Measurements from ENCODE around the gene C16orf92. TPM values are rescaled to one million over a fixed set of nuclear protein-coding genes. Genes with fewer than 3 reads are reported as not detected.

C16orf92 gene
- total RNA-seq, 1 experiment from 2014 or later, result not detected

DNA sequence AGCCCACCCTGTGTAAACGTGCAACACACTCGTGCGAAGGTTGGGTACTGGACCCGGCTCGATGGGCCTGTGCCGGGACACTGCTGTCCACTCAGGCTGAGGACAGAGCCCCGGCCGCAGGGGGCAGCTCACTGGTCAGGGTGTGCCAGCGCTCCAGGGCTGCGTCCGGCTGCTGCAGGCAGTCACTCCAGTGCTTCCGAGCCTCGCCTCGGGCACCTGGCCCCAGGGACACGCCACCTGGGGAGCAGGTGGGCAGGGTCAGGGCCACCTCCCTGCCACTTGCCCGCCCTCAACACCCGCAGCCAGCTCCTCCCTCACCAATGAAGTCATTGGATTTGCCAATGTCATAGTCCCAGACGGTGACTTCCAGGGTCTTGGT, 16.9 kb upstream of the C16orf92 start:
- peaks cover 15% of the 10 kb centered on the region for H3K4me1 Mint-ChIP-seq
- peaks cover 11% of the 10 kb centered on the region for H3K27me3 Mint-ChIP-seq (ENCODE audit: low read depth)
- TF ChIP-seq SOX15 (CRISPR knock-in tag; IDR thresholded peaks at IDR 0.05) (no peak), E2F5 (CRISPR knock-in tag; IDR thresholded peaks at IDR 0.05) (no peak), NFATC4 (CRISPR knock-in tag; IDR thresholded peaks at IDR 0.05) (no peak), ZNF121 (CRISPR knock-in tag; IDR thresholded peaks at IDR 0.05) (no peak)
- TF ChIP-seq, protein P1, sequence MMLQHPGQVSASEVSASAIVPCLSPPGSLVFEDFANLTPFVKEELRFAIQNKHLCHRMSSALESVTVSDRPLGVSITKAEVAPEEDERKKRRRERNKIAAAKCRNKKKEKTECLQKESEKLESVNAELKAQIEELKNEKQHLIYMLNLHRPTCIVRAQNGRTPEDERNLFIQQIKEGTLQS (CRISPR knock-in tag; conservative IDR thresholded peaks at IDR 0.05), result no peak
- no peak overlapping the region for H3K27ac Mint-ChIP-seq
- H3K9me3 Mint-ChIP-seq, result no peaks in the 10 kb centered on the region
- ChIA-PET POLR2A (no interaction called here), CTCF (interaction anchor here (0.6 to 2.4 kb wide), 15 partner anchors 8 to 315 kb away, joined by 3 to 24 read pairs (median 4); partner anchors contain the start of genes KIF22, PAGR1, TAOK2 and TLCD3B)
- H3K4me3 Mint-ChIP-seq, result no peak overlapping the region
- DNase-seq (ENCODE audit: low spot score) (no peak), ATAC-seq (no peak)
- peaks cover 9% of the 10 kb centered on the region for H3K36me3 Mint-ChIP-seq

DNA sequence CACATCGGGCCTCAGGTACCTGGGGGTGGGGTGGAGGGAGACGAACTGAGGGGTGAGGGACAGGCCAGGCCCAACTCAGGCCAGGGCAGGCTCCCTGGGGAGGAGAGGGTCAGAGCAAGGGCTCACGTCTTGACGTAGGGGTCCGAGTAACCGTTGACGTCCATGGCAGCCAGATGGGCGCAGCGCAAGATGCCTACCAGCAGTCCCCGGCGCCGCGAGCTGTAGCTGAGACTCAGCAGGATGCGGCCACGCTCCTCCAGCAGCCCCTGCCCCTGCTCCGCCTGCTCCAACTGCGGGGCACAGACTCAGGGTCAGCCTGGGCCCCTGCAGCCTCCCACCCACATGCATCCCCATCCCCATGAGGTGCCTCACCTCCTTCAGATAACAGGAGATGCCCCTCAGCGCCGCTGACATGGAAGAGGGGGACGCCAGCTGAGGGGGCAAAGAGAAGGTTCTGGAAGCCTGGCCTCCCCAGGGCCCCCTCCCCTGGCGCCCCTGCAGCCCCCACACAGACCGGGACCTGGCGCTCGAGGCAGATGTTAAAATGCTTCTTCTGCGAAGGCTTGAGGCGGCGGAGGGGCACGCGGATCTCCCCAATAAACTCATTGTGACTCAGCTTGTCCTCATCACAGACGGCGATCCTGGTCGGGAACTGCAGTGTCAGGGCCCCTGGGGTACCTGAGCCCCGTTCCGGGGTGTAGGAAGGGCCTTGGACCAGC, 16.2 kb upstream of the C16orf92 start:
- TF ChIP-seq ZNF121 (CRISPR knock-in tag; IDR thresholded peaks at IDR 0.05), result no peak
- TF ChIP-seq, protein P2, sequence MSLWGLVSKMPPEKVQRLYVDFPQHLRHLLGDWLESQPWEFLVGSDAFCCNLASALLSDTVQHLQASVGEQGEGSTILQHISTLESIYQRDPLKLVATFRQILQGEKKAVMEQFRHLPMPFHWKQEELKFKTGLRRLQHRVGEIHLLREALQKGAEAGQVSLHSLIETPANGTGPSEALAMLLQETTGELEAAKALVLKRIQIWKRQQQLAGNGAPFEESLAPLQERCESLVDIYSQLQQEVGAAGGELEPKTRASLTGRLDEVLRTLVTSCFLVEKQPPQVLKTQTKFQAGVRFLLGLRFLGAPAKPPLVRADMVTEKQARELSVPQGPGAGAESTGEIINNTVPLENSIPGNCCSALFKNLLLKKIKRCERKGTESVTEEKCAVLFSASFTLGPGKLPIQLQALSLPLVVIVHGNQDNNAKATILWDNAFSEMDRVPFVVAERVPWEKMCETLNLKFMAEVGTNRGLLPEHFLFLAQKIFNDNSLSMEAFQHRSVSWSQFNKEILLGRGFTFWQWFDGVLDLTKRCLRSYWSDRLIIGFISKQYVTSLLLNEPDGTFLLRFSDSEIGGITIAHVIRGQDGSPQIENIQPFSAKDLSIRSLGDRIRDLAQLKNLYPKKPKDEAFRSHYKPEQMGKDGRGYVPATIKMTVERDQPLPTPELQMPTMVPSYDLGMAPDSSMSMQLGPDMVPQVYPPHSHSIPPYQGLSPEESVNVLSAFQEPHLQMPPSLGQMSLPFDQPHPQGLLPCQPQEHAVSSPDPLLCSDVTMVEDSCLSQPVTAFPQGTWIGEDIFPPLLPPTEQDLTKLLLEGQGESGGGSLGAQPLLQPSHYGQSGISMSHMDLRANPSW (CRISPR knock-in tag; conservative IDR thresholded peaks at IDR 0.05; ENCODE audit: low read depth), result no peak
- TF ChIP-seq TP53 (CRISPR knock-in tag; IDR thresholded peaks at IDR 0.05), result no peak
- no peak for TF ChIP-seq EMX1 (CRISPR knock-in tag; IDR thresholded peaks at IDR 0.05)
- Mint-ChIP-seq H3K9me3 (no peaks in the 10 kb centered on the region), H3K36me3 (peaks cover 8% of the 10 kb centered on the region), H3K27me3 (ENCODE audit: low read depth) (peaks cover 15% of the 10 kb centered on the region), H3K4me3 (no peak overlapping the region), H3K27ac (peak overlapping the region; percentile 70; the same call in 1 of the 2 replicates), H3K4me1 (peaks cover 16% of the 10 kb centered on the region)
- ChIA-PET POLR2A (no interaction called here), CTCF (interaction anchor here (0.6 to 1.5 kb wide), 5 partner anchors 25 to 217 kb away, joined by 3 to 10 read pairs (median 5); partner anchors contain the start of gene KIF22)
- ATAC-seq, result no peak
- DNase-seq (ENCODE audit: low spot score), result no peak

GRCh38 chr16:30007378-30007895, 15.6 kb upstream of the C16orf92 start:
- peaks cover 18% of the 10 kb centered on the region for H3K4me1 Mint-ChIP-seq
- ChIA-PET POLR2A (no interaction called here), CTCF (interaction anchor here (0.9 to 1.6 kb wide), 3 partner anchors 25 to 48 kb away, joined by 3 to 10 read pairs (median 3); no protein-coding TSS in a partner anchor)
- H3K27me3 Mint-ChIP-seq (ENCODE audit: low read depth), result peaks cover 21% of the 10 kb centered on the region
- no peak overlapping the region for H3K4me3 Mint-ChIP-seq
- no peak for TF ChIP-seq TEAD1 (CRISPR knock-in tag; IDR thresholded peaks at IDR 0.05)
- TF ChIP-seq IRF2 (CRISPR knock-in tag; IDR thresholded peaks at IDR 0.05; ENCODE audit: borderline replicate concordance, low read depth), result no peak
- TF ChIP-seq, protein P3, sequence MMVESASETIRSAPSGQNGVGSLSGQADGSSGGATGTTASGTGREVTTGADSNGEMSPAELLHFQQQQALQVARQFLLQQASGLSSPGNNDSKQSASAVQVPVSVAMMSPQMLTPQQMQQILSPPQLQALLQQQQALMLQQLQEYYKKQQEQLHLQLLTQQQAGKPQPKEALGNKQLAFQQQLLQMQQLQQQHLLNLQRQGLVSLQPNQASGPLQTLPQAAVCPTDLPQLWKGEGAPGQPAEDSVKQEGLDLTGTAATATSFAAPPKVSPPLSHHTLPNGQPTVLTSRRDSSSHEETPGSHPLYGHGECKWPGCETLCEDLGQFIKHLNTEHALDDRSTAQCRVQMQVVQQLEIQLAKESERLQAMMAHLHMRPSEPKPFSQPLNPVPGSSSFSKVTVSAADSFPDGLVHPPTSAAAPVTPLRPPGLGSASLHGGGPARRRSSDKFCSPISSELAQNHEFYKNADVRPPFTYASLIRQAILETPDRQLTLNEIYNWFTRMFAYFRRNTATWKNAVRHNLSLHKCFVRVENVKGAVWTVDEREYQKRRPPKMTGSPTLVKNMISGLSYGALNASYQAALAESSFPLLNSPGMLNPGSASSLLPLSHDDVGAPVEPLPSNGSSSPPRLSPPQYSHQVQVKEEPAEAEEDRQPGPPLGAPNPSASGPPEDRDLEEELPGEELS (CRISPR knock-in tag; IDR thresholded peaks at IDR 0.05), result no peak
- no peak for TF ChIP-seq GTF2I (CRISPR knock-in tag; conservative IDR thresholded peaks at IDR 0.05)
- TF ChIP-seq USF1 (CRISPR knock-in tag; IDR thresholded peaks at IDR 0.05), result no peak
- TF ChIP-seq ZNF232 (CRISPR knock-in tag; IDR thresholded peaks at IDR 0.05), result no peak
- no peak for TF ChIP-seq TP53 (CRISPR knock-in tag; IDR thresholded peaks at IDR 0.05)
- no peak for TF ChIP-seq MYBL2 (CRISPR knock-in tag; IDR thresholded peaks at IDR 0.05)
- TF ChIP-seq ZNF121 (CRISPR knock-in tag; IDR thresholded peaks at IDR 0.05), result no peak
- no peak for TF ChIP-seq NFYB (CRISPR knock-in tag; conservative IDR thresholded peaks at IDR 0.05; ENCODE audit: low read depth)
- TF ChIP-seq ZNF281 (CRISPR knock-in tag; IDR thresholded peaks at IDR 0.05), result no peak
- TF ChIP-seq TCF7 (CRISPR knock-in tag; IDR thresholded peaks at IDR 0.05; ENCODE audit: low read depth), result no peak
- ATAC-seq (no peak), DNase-seq (ENCODE audit: low spot score) (no peak)
- H3K9me3 Mint-ChIP-seq, result no peaks in the 10 kb centered on the region
- peaks cover 2% of the 10 kb centered on the region; the same call in 1 of the 2 replicates for H3K36me3 Mint-ChIP-seq
- H3K27ac Mint-ChIP-seq, result peak overlapping the region; percentile 78; the same call in 1 of the 2 replicates
